GM13977 (cell line): ENCODE data around the gene WNT11.

Source experiments
- DNase-seq: peaks from one replicate; pipeline ENCODE4 v3.0.0; 2012; ENCODE audit warnings: low spot score
- in situ Hi-C: fragments of 300-500 bp; cut with MboI; formaldehyde crosslinking; loops from one replicate; pipeline ENCODE4 v1.12.0; 2022; ENCODE audit warnings: low sequenced_read_pairs, low pct_unique_long_range_greater_than_20kb, mixed read lengths, inconsistent platforms; ENCODE audit not compliant: unreplicated experiment
- TF ChIP-seq, protein P1 (sequence below): IDR thresholded peaks from 2 replicates; pipeline ENCODE4 v1.5.1; 2012; ENCODE audit warnings: mild to moderate bottlenecking, control low read depth; ENCODE audit not compliant: insufficient read depth; ENCODE audit errors: extremely low read depth, missing control alignments

WNT11 gene

GRCh38 chr11:76209375-76209972, 3.2 kb upstream of the WNT11 start:
- in situ Hi-C loops: loop anchor here (25.0 kb wide), 1 partner anchor 453 kb away; the partner anchor contains the start of gene LRRC32
- TF ChIP-seq, protein P1, sequence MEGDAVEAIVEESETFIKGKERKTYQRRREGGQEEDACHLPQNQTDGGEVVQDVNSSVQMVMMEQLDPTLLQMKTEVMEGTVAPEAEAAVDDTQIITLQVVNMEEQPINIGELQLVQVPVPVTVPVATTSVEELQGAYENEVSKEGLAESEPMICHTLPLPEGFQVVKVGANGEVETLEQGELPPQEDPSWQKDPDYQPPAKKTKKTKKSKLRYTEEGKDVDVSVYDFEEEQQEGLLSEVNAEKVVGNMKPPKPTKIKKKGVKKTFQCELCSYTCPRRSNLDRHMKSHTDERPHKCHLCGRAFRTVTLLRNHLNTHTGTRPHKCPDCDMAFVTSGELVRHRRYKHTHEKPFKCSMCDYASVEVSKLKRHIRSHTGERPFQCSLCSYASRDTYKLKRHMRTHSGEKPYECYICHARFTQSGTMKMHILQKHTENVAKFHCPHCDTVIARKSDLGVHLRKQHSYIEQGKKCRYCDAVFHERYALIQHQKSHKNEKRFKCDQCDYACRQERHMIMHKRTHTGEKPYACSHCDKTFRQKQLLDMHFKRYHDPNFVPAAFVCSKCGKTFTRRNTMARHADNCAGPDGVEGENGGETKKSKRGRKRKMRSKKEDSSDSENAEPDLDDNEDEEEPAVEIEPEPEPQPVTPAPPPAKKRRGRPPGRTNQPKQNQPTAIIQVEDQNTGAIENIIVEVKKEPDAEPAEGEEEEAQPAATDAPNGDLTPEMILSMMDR: no peak
- peak; percentile 54 for DNase-seq

GRCh38 chr11:76208438-76209374, 2.4 kb upstream of the WNT11 start:
- peak; percentile 89 for DNase-seq
- in situ Hi-C loops: loop anchor here (25.0 kb wide), 1 partner anchor 454 kb away; the partner anchor contains the start of gene LRRC32

GRCh38 chr11:76207642-76208401, 1.5 kb upstream of the WNT11 start:
- peak; percentile 93 for DNase-seq
- in situ Hi-C loops: loop anchor here (25.0 kb wide), 1 partner anchor 454 kb away; the partner anchor contains the start of gene LRRC32
- TF ChIP-seq, protein P1: peak; percentile 93

More at GRCh38 chr11:76208438-76209374, 2.4 kb upstream of the WNT11 start:
- TF ChIP-seq, protein P1: peak; percentile 85

DNA sequence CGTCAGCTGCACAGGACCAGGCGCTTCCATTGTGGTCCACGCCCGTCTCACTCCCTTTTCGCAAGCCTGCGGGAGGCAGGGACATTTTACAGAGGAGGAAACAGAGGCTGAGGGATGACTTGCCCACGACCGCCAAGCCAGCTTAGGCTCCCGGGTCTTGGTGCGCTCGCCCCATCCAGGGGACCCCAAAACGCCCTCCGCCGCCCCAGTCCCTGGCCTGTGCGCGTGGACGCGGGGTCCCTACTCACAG, 300 bp downstream of the WNT11 start:
- in situ Hi-C loops: loop anchor here (25.0 kb wide), 1 partner anchor 456 kb away; the partner anchor contains the start of gene LRRC32
- TF ChIP-seq, protein P1: no peak
- no peak for DNase-seq

DNA sequence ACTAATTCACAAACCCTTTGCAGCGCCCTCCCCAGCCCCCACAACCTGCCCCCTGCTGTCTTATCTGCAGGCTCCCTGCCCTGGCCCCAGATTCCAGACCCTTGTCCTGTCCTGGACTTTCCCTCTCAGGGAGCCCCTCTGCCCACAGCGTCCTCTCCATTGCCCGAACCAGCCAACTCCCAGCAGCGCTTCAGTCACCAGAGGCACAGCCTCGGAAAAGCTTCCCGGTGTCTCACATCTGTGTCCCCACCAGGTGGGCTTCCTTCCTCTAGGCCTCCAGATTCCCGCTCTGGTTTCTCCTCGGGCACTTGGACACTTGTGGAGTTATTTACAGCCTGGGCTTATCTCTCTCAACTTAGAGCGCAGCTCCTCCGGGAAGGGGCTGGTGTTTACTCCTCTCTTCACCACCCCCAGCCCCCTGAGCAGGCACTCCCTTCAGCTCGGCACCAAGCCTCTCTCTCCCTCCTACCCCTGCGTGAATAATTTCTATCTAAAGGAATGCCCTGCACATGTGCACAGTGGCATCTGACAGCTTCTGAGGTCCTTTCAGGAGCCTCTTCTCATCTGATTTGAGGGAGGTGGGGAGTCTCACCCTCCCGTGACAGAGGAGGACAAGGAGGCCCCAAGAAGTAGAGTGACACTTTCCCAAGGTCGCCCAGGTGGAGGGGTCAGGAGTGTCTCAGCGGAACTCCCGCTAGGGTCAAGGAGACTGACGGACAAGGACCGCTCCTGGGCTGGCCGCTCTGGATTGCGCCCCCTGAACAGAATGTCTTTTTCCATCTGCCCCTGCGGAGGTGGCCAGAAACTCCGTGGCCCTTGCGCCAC, 838 bp downstream of the WNT11 start:
- no peak for DNase-seq
- TF ChIP-seq, protein P1: no peak
- in situ Hi-C loops: loop anchor here (25.0 kb wide), 1 partner anchor 457 kb away; the partner anchor contains the start of gene LRRC32

DNA sequence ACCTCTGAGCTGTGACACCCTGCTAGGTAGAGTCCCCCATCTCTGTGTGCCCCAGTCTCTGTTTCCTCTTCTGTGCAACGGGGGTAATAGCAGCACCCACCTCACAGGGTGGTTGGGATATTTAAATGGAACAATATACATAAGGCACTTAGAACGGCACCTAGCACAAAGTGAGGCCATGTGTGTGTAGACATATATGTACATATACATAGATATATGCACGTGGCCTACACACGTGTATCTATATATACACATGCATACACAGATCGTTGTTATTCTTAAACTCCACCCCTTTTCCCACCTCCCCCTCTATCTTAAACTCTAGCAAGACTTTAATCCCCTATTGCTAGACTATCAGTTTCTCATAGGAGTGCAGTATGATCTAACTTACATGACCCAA, 2.4 kb downstream of the WNT11 start:
- DNase-seq: no peak
- in situ Hi-C loops: loop anchor here (25.0 kb wide), 1 partner anchor 458 kb away; the partner anchor contains the start of gene LRRC32
- TF ChIP-seq, protein P1: no peak
